Measurements from ENCODE around the gene CATSPER2.
"Not testable (repeated sequence)": the region's sequence is repeated elsewhere in the genome, so short reads cannot be mapped to it uniquely, and the experiment has no call there.

The CATSPER2 gene

GRCh38 chr15:43625106-43625505, 23.5 kb downstream of the CATSPER2 start:
- DNase-seq = no peak
- Histone ChIP-seq H3K79me2 (ENCODE audit: insufficient read depth, low read length) (no peaks in the 10 kb centered on the region), H4K20me1 (ENCODE audit: insufficient read depth, low read length) (no peaks in the 10 kb centered on the region), H3K4me1 (ENCODE audit: insufficient read depth, low read length) (no peaks in the 10 kb centered on the region), H3K27ac (ENCODE audit: low read length) (no peak overlapping the region), H3K36me3 (ENCODE audit: insufficient read depth, low read length) (no peaks in the 10 kb centered on the region), H3K4me3 (ENCODE audit: low read depth in 1 of 2, low read length in 2 of 2) (no peak overlapping the region), H3K9me3 (ENCODE audit: insufficient read depth, low read length, severe bottlenecking) (no peaks in the 10 kb centered on the region), H3K9ac (ENCODE audit: low read depth, low read length) (no peak overlapping the region), H3K27me3 (ENCODE audit: insufficient read depth, low read length, poor library complexity) (no peaks in the 10 kb centered on the region), H3K4me2 (ENCODE audit: insufficient read depth, low read length) (no peak overlapping the region), H2AFZ (ENCODE audit: low read depth, low read length) (no peak overlapping the region)
- no peak for TF ChIP-seq EZH2 (IDR thresholded peaks at IDR 0.05; ENCODE audit: borderline replicate concordance, low read depth, low read length, severe bottlenecking)
- TF ChIP-seq, protein P1, sequence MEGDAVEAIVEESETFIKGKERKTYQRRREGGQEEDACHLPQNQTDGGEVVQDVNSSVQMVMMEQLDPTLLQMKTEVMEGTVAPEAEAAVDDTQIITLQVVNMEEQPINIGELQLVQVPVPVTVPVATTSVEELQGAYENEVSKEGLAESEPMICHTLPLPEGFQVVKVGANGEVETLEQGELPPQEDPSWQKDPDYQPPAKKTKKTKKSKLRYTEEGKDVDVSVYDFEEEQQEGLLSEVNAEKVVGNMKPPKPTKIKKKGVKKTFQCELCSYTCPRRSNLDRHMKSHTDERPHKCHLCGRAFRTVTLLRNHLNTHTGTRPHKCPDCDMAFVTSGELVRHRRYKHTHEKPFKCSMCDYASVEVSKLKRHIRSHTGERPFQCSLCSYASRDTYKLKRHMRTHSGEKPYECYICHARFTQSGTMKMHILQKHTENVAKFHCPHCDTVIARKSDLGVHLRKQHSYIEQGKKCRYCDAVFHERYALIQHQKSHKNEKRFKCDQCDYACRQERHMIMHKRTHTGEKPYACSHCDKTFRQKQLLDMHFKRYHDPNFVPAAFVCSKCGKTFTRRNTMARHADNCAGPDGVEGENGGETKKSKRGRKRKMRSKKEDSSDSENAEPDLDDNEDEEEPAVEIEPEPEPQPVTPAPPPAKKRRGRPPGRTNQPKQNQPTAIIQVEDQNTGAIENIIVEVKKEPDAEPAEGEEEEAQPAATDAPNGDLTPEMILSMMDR (IDR thresholded peaks at IDR 0.05; ENCODE audit: borderline replicate concordance, extremely low read depth, low read length, poor library complexity, severe bottlenecking) = no peak
- ATAC-seq (ENCODE audit: insufficient read depth, low read depth) = no peak

GRCh38 chr15:43622068-43622799, 26.4 kb downstream of the CATSPER2 start:
- H3K9ac ChIP-seq (ENCODE audit: low read depth, low read length); H3K27me3 ChIP-seq (ENCODE audit: insufficient read depth, low read length, poor library complexity); H3K27ac ChIP-seq (ENCODE audit: low read length); H4K20me1 ChIP-seq (ENCODE audit: insufficient read depth, low read length); H3K4me2 ChIP-seq (ENCODE audit: insufficient read depth, low read length); H3K79me2 ChIP-seq (ENCODE audit: insufficient read depth, low read length); H3K4me1 ChIP-seq (ENCODE audit: insufficient read depth, low read length); H2AFZ ChIP-seq (ENCODE audit: low read depth, low read length); H3K36me3 ChIP-seq (ENCODE audit: insufficient read depth, low read length); H3K4me3 ChIP-seq (ENCODE audit: low read depth in 1 of 2, low read length in 2 of 2); DNase-seq; H3K9me3 ChIP-seq (ENCODE audit: insufficient read depth, low read length, severe bottlenecking); ATAC-seq (ENCODE audit: insufficient read depth, low read depth): not testable (repeated sequence)

DNA sequence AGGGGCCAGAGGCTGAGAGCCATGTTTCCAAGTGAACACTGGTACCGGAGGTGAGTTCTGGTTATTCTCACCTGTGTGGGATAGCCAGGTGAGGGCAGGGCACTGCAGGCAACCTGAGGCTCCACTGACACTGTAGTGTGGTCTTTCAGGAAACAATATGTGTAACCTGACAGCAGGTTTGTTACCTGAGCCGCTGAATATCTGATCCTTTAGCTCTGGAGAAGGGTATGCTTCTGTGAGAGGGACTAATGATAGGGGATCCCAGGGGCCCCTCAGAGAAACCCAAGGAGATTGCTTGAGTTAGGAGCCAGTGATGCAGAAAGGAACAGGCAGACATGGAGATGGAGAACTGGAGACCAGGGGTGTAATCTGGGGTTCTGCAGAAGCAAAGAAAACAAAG, 29.9 kb downstream of the CATSPER2 start, which contains the start of gene STRC:
TSS of gene STRC (minus strand) at position 101 of the 400 bp plus-strand sequence. CDS start at position 23, 78 bp downstream.
- ATAC-seq (ENCODE audit: insufficient read depth, low read depth); H3K4me3 ChIP-seq (ENCODE audit: low read depth in 1 of 2, low read length in 2 of 2); H3K9me3 ChIP-seq (ENCODE audit: insufficient read depth, low read length, severe bottlenecking); H2AFZ ChIP-seq (ENCODE audit: low read depth, low read length); H3K4me1 ChIP-seq (ENCODE audit: insufficient read depth, low read length); H3K9ac ChIP-seq (ENCODE audit: low read depth, low read length); DNase-seq; H3K27ac ChIP-seq (ENCODE audit: low read length); H4K20me1 ChIP-seq (ENCODE audit: insufficient read depth, low read length); H3K4me2 ChIP-seq (ENCODE audit: insufficient read depth, low read length); H3K36me3 ChIP-seq (ENCODE audit: insufficient read depth, low read length); H3K79me2 ChIP-seq (ENCODE audit: insufficient read depth, low read length); H3K27me3 ChIP-seq (ENCODE audit: insufficient read depth, low read length, poor library complexity): not testable (repeated sequence)

DNA sequence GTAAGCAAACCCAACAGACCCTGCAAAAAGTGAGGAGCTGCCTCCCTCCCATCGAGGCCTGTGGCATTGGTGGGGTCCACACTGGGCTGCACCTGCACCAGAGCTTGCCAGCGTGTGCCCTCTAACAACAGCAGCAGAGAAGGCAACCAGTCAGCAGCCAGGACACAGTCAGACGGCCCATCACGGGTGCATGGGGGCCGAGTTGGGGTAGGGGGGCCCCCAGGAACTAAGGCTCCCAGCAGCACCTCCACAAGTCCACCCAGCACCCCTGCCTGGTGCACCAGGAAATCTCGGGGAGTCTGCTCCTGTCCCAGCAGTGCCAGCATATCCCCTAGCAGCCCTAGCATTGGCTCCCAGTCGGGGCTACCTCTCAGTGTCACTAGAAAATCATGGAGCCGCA, 30.9 kb downstream of the CATSPER2 start:
- not testable (repeated sequence) for H3K27ac ChIP-seq (ENCODE audit: low read length); H3K4me2 ChIP-seq (ENCODE audit: insufficient read depth, low read length); H2AFZ ChIP-seq (ENCODE audit: low read depth, low read length); H3K4me1 ChIP-seq (ENCODE audit: insufficient read depth, low read length); H3K9ac ChIP-seq (ENCODE audit: low read depth, low read length); H3K79me2 ChIP-seq (ENCODE audit: insufficient read depth, low read length); H3K36me3 ChIP-seq (ENCODE audit: insufficient read depth, low read length); H3K4me3 ChIP-seq (ENCODE audit: low read depth in 1 of 2, low read length in 2 of 2); H3K9me3 ChIP-seq (ENCODE audit: insufficient read depth, low read length, severe bottlenecking); ATAC-seq (ENCODE audit: insufficient read depth, low read depth); H3K27me3 ChIP-seq (ENCODE audit: insufficient read depth, low read length, poor library complexity); H4K20me1 ChIP-seq (ENCODE audit: insufficient read depth, low read length); DNase-seq

DNA sequence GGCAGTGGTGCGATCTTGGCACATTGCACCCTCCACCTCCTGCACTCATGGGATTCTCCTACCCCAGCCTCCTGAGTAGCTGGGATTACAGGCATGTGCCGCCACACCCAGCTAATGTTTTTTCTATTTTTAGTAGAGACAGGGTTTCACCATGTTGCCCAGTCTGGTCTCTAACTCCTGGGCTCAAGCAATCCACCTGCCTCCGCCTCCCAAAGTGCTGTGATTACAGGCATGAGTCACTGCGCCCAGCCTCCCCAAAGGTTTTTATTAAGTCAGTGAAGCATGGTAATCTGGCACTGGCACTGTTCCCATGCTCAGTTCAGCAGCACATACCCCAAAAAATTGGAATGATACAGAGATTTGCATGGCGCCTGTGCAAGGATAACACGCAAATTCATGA, 46.4 kb downstream of the CATSPER2 start:
- H2AFZ ChIP-seq (ENCODE audit: low read depth, low read length); H3K36me3 ChIP-seq (ENCODE audit: insufficient read depth, low read length); H3K27ac ChIP-seq (ENCODE audit: low read length); H3K4me1 ChIP-seq (ENCODE audit: insufficient read depth, low read length); H3K79me2 ChIP-seq (ENCODE audit: insufficient read depth, low read length); H3K4me2 ChIP-seq (ENCODE audit: insufficient read depth, low read length); H4K20me1 ChIP-seq (ENCODE audit: insufficient read depth, low read length); H3K9me3 ChIP-seq (ENCODE audit: insufficient read depth, low read length, severe bottlenecking); DNase-seq; ATAC-seq (ENCODE audit: insufficient read depth, low read depth); H3K4me3 ChIP-seq (ENCODE audit: low read depth in 1 of 2, low read length in 2 of 2); H3K9ac ChIP-seq (ENCODE audit: low read depth, low read length); H3K27me3 ChIP-seq (ENCODE audit: insufficient read depth, low read length, poor library complexity): not testable (repeated sequence)

DNA sequence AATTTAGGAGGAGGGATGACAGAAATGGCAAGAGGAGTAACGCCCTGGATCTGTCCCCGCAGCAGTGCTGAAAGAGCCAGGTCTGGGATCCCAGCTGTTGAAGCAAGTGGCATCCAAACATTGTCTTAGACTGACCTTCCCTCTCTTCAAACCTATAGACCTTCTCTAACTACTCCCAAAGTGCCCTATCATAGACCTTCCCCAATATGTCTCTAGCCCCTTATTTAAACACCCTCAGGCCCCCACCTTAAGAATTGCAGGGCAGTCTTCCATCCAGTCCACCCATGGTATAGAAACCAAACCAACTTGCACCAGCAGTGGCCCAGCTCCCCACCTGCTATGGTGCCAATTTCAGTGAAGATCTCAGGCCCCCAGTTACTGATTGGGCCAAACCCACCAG, 48.4 kb downstream of the CATSPER2 start:
- ATAC-seq (ENCODE audit: insufficient read depth, low read depth); H4K20me1 ChIP-seq (ENCODE audit: insufficient read depth, low read length); DNase-seq: not testable (repeated sequence)

DNA sequence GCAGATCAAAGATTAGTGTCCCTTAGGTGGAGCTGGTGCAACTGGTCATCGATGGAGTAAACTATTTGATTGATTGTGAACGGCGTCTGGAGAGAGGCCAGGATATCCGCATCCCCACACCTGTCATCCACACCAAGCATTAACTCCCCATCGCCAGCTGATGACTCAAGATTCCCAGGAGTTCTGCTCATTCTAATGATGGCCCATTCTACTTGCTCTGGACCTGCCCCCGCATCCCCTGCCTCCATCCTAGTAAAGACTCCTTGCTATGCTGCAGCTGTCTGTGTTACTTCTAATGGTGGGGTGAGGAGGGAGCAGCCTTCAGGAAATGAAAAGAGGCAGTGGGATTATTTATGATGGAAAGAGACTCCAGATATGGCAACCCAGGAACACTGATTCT, 49.5 kb downstream of the CATSPER2 start:
- not testable (repeated sequence) for H2AFZ ChIP-seq (ENCODE audit: low read depth, low read length); H3K79me2 ChIP-seq (ENCODE audit: insufficient read depth, low read length); H3K4me3 ChIP-seq (ENCODE audit: low read depth in 1 of 2, low read length in 2 of 2); H3K4me1 ChIP-seq (ENCODE audit: insufficient read depth, low read length); H3K36me3 ChIP-seq (ENCODE audit: insufficient read depth, low read length); H3K9me3 ChIP-seq (ENCODE audit: insufficient read depth, low read length, severe bottlenecking); DNase-seq; H3K4me2 ChIP-seq (ENCODE audit: insufficient read depth, low read length); H3K27me3 ChIP-seq (ENCODE audit: insufficient read depth, low read length, poor library complexity); H3K9ac ChIP-seq (ENCODE audit: low read depth, low read length); H3K27ac ChIP-seq (ENCODE audit: low read length); ATAC-seq (ENCODE audit: insufficient read depth, low read depth); H4K20me1 ChIP-seq (ENCODE audit: insufficient read depth, low read length)

More for the DNA sequence above, 48.4 kb downstream of the CATSPER2 start:
- not testable (repeated sequence) for H3K79me2 ChIP-seq (ENCODE audit: insufficient read depth, low read length); H3K4me1 ChIP-seq (ENCODE audit: insufficient read depth, low read length); H3K27ac ChIP-seq (ENCODE audit: low read length); H3K9ac ChIP-seq (ENCODE audit: low read depth, low read length); H3K4me3 ChIP-seq (ENCODE audit: low read depth in 1 of 2, low read length in 2 of 2); H3K36me3 ChIP-seq (ENCODE audit: insufficient read depth, low read length); H2AFZ ChIP-seq (ENCODE audit: low read depth, low read length); H3K9me3 ChIP-seq (ENCODE audit: insufficient read depth, low read length, severe bottlenecking); H3K4me2 ChIP-seq (ENCODE audit: insufficient read depth, low read length); H3K27me3 ChIP-seq (ENCODE audit: insufficient read depth, low read length, poor library complexity)

All from DND-41 (cell line).